ENCODE measurements around the gene CDH23. TPM values are rescaled to one million over a fixed set of nuclear protein-coding genes. Genes with fewer than 3 reads are reported as not detected.

CDH23 gene
- total and polyA plus RNA-seq, 9 of the 15 experiments (the other 6 are each of a cell fraction or from before 2014, with no cell fraction given), result 0.18 to 1.2 (median 0.47) TPM

DNA sequence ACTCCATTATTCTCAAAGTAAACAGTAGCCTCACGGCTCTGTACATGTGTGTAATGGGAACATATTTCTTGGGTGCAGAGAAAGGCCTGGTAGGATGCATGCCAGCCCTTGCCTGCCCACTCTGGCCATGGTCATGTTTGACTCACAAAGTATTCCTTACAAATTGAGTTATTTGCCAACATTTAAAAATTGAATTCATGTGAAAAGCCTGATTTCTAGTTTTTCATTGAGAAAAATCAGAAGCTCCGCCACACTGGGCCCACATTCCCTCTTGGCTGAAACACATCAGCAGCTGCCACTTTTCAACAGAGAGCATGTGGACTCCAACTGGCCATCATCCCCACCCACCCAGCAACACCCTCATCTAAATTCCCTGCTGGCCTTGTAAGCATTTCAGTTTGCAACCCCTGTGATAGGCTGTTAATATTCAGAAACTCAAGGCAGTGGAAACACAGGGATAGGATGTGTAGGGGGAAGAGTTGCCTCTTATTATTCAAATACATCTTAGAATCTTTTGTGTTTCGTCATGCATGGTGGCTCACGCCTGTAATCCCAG, 40.9 kb downstream of the CDH23 start (continued):
- no peak for TF ChIP-seq CHD7 (IDR thresholded peaks at IDR 0.05; ENCODE audit: low read depth, low read length)
- no peak for TF ChIP-seq JUNB (CRISPR knock-in tag; conservative IDR thresholded peaks at IDR 0.05)
- TF ChIP-seq ZNF551 (CRISPR knock-in tag; IDR thresholded peaks at IDR 0.05), result no peak
- no peak for TF ChIP-seq NELFE (IDR thresholded peaks at IDR 0.05; ENCODE audit: insufficient read depth, insufficient read length)
- TF ChIP-seq ZBED1 (IDR thresholded peaks at IDR 0.05), result no peak
- no peak for TF ChIP-seq ZNF3 (CRISPR knock-in tag; IDR thresholded peaks at IDR 0.05)
- no peak for TF ChIP-seq MLLT1 (IDR thresholded peaks at IDR 0.05)
- TF ChIP-seq, protein P1, sequence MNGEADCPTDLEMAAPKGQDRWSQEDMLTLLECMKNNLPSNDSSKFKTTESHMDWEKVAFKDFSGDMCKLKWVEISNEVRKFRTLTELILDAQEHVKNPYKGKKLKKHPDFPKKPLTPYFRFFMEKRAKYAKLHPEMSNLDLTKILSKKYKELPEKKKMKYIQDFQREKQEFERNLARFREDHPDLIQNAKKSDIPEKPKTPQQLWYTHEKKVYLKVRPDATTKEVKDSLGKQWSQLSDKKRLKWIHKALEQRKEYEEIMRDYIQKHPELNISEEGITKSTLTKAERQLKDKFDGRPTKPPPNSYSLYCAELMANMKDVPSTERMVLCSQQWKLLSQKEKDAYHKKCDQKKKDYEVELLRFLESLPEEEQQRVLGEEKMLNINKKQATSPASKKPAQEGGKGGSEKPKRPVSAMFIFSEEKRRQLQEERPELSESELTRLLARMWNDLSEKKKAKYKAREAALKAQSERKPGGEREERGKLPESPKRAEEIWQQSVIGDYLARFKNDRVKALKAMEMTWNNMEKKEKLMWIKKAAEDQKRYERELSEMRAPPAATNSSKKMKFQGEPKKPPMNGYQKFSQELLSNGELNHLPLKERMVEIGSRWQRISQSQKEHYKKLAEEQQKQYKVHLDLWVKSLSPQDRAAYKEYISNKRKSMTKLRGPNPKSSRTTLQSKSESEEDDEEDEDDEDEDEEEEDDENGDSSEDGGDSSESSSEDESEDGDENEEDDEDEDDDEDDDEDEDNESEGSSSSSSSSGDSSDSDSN (IDR thresholded peaks at IDR 0.05; ENCODE audit: borderline replicate concordance in 1 of 2, low read depth in 2 of 2, low read length in 2 of 2), result no peak
- no peak for TF ChIP-seq RBM34 (IDR thresholded peaks at IDR 0.05; ENCODE audit: borderline replicate concordance, insufficient read depth, low read length)
- no peak for TF ChIP-seq ZHX1 (conservative IDR thresholded peaks at IDR 0.05; ENCODE audit: low read length)
